GM19372 (cell line): ENCODE results near the gene ADORA1.

Experiments used
- ATAC-seq: cut with Tn5 transposase; IDR thresholded peaks from one replicate; pipeline ENCODE4 v1.9.1; 2021; ENCODE audit warnings: mild to moderate bottlenecking, low read depth, moderate library complexity; ENCODE audit not compliant: unreplicated experiment

Gene ADORA1

GRCh38 chr1:203201516-203202205, 74.1 kb downstream of the ADORA1 start:
- ATAC-seq: no peak

GRCh38 chr1:203202431-203203245, 75.1 kb downstream of the ADORA1 start:
- no peak for ATAC-seq

- ATAC-seq: no peak
These were observed 77.2 kb downstream of the ADORA1 start for GRCh38 chr1:203204756-203205155.

GRCh38 chr1:203206129-203206687, 78.7 kb downstream of the ADORA1 start:
- ATAC-seq: no peak

GRCh38 chr1:203207751-203208150, 80.2 kb downstream of the ADORA1 start:
- no peak for ATAC-seq

GRCh38 chr1:203208181-203208580, 80.7 kb downstream of the ADORA1 start:
- no peak for ATAC-seq

GRCh38 chr1:203210350-203210749, 82.8 kb downstream of the ADORA1 start:
- ATAC-seq: no peak

GRCh38 chr1:203210988-203211387, 83.5 kb downstream of the ADORA1 start:
- no peak for ATAC-seq

- no peak for ATAC-seq
These were observed 84.3 kb downstream of the ADORA1 start for GRCh38 chr1:203211812-203212211.

GRCh38 chr1:203213126-203213525, 85.6 kb downstream of the ADORA1 start:
- no peak for ATAC-seq

- no peak for ATAC-seq
These were observed 87.3 kb downstream of the ADORA1 start for GRCh38 chr1:203214871-203215270.

- ATAC-seq: no peak
These were observed 88.0 kb downstream of the ADORA1 start for GRCh38 chr1:203215573-203215972.

- ATAC-seq: no peak
These were observed 89.0 kb downstream of the ADORA1 start for GRCh38 chr1:203216274-203217138.
